ENCODE results near the gene ATP5F1E. TPM values are rescaled to one million over a fixed set of nuclear protein-coding genes. Genes with fewer than 3 reads are reported as not detected.
A peak's percentile ranks its signal among the peaks of the same experiment; 100 is the strongest.

The ATP5F1E gene
- total and polyA plus RNA-seq, 9 of the 15 experiments (the other 6 are each of a cell fraction or from before 2014, with no cell fraction given), result 60.3 to 162 (median 113) TPM

- ChIA-PET POLR2A (interaction anchor here (0.8 to 1.3 kb wide), 3 partner anchors 17 to 300 kb away, joined by 3 read pairs; no protein-coding TSS in a partner anchor), CTCF (ENCODE audit: low intra/inter-chr PET ratio) (no interaction called here)
- Histone ChIP-seq H3K4me1 (replicated peaks in 1 of 2; ENCODE audit: control insufficient read depth in 2 of 2, insufficient read depth in 2 of 2, low read length in 2 of 2) (no peaks in the 10 kb centered on the region), H3K9ac (ENCODE audit: insufficient read depth in 1 of 2, low read depth in 2 of 2, low read length in 2 of 2) (no peak overlapping the region), H3K27ac (ENCODE audit: extremely low read depth, low read depth, low read length) (no peak overlapping the region), H3K9me3 (replicated peaks; ENCODE audit: control insufficient read depth, insufficient read depth, low read depth, low read length) (no peaks in the 10 kb centered on the region), H2AFZ (ENCODE audit: low read depth, low read length) (no peak overlapping the region), H3K4me2 (ENCODE audit: insufficient read depth, low read length) (no peak overlapping the region), H3K9me1 (ENCODE audit: control insufficient read depth, insufficient read depth, low read length) (no peaks in the 10 kb centered on the region), H3K27me3 (ENCODE audit: control insufficient read depth in 2 of 2, insufficient read depth in 2 of 2, low read length in 2 of 2) (peaks cover 9 to 16% of the 10 kb centered on the region in 2 experiments), H3K79me2 (ENCODE audit: control insufficient read depth, insufficient read depth, low read length) (no peaks in the 10 kb centered on the region), H3K36me3 (ENCODE audit: control insufficient read depth, insufficient read depth, low read length) (no peaks in the 10 kb centered on the region), H4K20me1 (replicated peaks; ENCODE audit: control insufficient read depth, insufficient read depth, low read length) (no peaks in the 10 kb centered on the region), H3K4me3 (no peak overlapping the region)
- FAIRE-seq, result peak; percentile 37
- in situ Hi-C loops (cut with MboI), result no loop called here
- intact Hi-C loops (cut with micrococcal nuclease), result no loop called here
- WGBS (ENCODE audit: insufficient coverage, low coverage, missing lambda C conversion rate), result under 1% methylated on average over 22 of the region's 22 CpGs
- BruUV-seq (replicated peaks), result no TSS peak
- peak in 1 of 4 experiments; percentile 38 for DNase-seq (ENCODE audit: extremely low read depth in 1 of 4, low spot score in 3 of 4)
- no peak; the same call in 2 of the 3 replicates for ATAC-seq
- TF ChIP-seq BCL6 (CRISPR knock-in tag; IDR thresholded peaks at IDR 0.05), result no peak
- TF ChIP-seq SAP30 (IDR thresholded peaks at IDR 0.05; ENCODE audit: borderline replicate concordance, insufficient read depth, low read depth, low read length, poor library complexity, severe bottlenecking), result no peak
- peak; percentile 92 for TF ChIP-seq EGR1 (conservative IDR thresholded peaks at IDR 0.05)
- TF ChIP-seq ZNF766 (CRISPR knock-in tag; conservative IDR thresholded peaks at IDR 0.05), result no peak
- TF ChIP-seq XRCC5 (IDR thresholded peaks at IDR 0.05; ENCODE audit: low read depth, low read length), result no peak
- TF ChIP-seq ARID3B (CRISPR knock-in tag; IDR thresholded peaks at IDR 0.05; ENCODE audit: borderline replicate concordance), result no peak
- no peak for TF ChIP-seq PHF8 (IDR thresholded peaks at IDR 0.05; ENCODE audit: borderline replicate concordance, low read length)
- TF ChIP-seq KAT7 (CRISPR knock-in tag; IDR thresholded peaks at IDR 0.05; ENCODE audit: borderline replicate concordance), result no peak
- TF ChIP-seq SLC30A9 (CRISPR knock-in tag; IDR thresholded peaks at IDR 0.05), result no peak
- TF ChIP-seq SMARCA4 (IDR thresholded peaks at IDR 0.05), result no peak
- TF ChIP-seq RNF2 (IDR thresholded peaks at IDR 0.05), result peak; percentile 25; the same call in 1 of the 2 replicates
- TF ChIP-seq SP1 (CRISPR knock-in tag; IDR thresholded peaks at IDR 0.05), result no peak
- no peak for TF ChIP-seq HNRNPL (IDR thresholded peaks at IDR 0.05; ENCODE audit: low read depth, low read length)
- TF ChIP-seq ATF7 (IDR thresholded peaks at IDR 0.05), result peak; percentile 65; the same call in 1 of the 2 replicates
- no peak for TF ChIP-seq MYC (IDR thresholded peaks at IDR 0.05; ENCODE audit: low read depth, low read length)
- no peak for TF ChIP-seq MYC (CRISPR knock-in tag; IDR thresholded peaks at IDR 0.05; ENCODE audit: borderline replicate concordance, low read depth)
- TF ChIP-seq ZNF79 (CRISPR knock-in tag; IDR thresholded peaks at IDR 0.05; ENCODE audit: low read depth), result no peak
- no peak for TF ChIP-seq ZNF707 (CRISPR knock-in tag; conservative IDR thresholded peaks at IDR 0.05)
- no peak for TF ChIP-seq NEUROD1 (IDR thresholded peaks at IDR 0.05; ENCODE audit: borderline replicate concordance, low read depth, low read length, partially characterized antibody)
- TF ChIP-seq KAT2B (IDR thresholded peaks at IDR 0.05; ENCODE audit: low read depth, low read length), result no peak
- TF ChIP-seq RBM17 (IDR thresholded peaks at IDR 0.05; ENCODE audit: borderline replicate concordance, low read depth, low read length), result no peak
- TF ChIP-seq ZFPM2 (CRISPR knock-in tag; IDR thresholded peaks at IDR 0.05), result no peak
Measured at GRCh38 chr20:59063358-59064213, 31.5 kb upstream of the ATP5F1E start.
